NCI-H2107 treated with DMSO at 0.1 percent for 48 hours (cell line): Measurements from ENCODE around the gene RTKN2.

Source experiments
- DNase-seq: peaks from one replicate; lab custom pipeline; 2025; ENCODE audit not compliant: unreplicated experiment; lab: John Stamatoyannopoulos, UW

The RTKN2 gene

DNA sequence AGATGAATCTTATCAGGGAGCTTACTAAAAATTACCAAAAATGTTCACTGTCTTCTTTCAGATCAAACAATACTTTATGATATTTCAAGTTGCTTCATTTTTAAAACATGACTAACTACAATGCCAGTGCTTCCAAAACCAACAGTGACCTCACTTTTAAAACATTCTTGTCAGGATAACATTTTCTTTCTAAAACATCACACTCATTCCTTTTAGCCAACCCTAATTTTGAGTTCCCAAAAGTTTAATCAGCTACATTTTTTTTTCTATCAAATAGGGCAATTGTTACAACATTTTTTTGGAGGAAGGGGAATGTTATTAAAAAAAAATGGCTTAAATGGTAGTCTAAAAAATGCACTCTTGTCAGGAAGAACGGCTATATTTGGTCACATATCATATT is 37.3 kb downstream of the RTKN2 start:
- no peak for DNase-seq

DNA sequence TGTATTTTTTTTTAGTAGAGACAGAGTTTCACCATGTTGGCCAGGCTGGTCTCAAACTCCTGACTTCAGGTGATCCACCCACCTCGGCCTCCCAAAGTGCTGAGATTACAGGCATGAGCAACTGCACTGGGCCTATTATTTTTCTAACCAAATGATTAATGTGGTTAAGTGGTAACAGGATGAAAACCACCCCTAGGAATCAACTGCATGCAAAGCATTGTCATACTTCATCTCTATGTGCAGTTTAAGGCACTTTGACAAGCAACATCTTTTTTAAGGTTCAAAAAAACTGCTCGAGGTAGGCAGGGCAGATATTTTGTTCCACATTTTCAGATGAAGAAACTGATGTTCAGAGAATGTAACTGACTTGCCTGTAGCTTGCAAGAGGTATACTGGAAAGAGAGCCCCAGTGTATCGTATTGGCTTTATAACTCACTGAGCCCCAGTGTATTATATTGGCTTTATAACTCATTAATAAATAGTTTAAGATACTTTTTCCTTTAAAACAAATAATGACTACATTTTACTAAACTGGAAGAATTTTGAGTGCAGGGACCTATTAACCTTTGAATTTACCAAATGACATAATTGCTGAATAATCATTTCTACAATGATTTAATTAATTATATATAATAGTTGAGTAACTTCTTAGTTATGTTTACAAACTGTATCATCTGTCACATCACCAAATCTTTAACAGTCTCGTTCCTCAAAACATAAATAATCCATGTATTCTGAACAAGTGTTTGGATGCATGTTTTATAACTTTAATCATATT is 38.1 kb downstream of the RTKN2 start:
- no peak for DNase-seq

DNA sequence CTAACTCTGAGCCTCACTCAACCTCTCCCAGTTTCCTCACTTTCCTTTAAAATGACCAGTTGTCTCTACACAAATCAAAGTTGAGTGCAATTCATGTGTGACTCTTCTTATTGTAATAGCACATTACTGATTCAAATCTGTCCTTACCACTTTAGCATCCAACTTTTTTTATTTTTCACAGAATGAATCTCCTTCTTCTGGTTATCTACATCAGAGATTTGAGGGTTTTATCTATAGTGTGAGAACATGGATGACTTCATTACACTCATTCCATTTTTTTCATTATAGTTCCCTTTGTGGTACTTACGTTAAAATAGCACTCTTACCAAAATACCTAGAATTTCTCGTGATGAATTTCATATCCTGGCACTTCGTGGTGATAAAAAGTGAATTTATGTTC is 43.3 kb downstream of the RTKN2 start:
- no peak for DNase-seq

DNA sequence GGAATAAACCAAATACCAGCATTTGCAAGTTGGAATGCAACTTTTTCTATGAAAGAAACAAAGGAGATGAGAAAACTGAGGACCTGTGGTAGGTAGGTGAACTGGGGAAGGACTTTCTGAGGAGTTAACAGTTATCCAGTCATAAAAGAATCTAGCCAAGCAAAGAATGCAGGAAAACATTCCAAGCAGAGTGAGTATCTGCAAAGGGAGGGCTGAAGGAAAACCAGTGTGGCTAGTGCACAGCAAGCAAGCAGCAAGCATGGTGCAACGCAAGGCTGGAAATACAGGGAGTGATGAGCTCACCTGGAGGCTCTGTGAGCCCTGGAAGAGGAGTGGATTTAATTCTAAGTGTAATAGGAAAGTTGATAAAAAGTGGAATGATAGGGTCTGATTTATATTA is 44.0 kb downstream of the RTKN2 start:
- DNase-seq = no peak

DNA sequence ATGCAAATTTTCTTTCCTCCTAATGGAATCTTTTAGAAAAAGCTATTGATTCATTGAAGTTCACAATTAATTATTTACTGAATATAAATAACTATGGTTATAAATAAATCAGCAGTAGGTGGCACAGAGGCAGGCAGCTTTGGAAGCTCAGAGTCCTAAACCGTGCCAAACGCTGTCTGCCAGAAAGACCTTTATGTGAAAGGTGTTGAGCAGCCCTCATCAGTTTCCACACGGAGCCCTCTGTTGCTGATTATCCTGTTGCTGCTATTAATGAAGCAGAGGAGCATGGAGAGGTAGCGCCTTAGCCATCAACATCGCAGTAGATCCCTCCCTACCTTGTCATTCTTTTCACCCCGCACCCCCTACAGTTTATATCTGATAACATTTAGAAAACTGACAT is 51.0 kb downstream of the RTKN2 start:
- no peak for DNase-seq

DNA sequence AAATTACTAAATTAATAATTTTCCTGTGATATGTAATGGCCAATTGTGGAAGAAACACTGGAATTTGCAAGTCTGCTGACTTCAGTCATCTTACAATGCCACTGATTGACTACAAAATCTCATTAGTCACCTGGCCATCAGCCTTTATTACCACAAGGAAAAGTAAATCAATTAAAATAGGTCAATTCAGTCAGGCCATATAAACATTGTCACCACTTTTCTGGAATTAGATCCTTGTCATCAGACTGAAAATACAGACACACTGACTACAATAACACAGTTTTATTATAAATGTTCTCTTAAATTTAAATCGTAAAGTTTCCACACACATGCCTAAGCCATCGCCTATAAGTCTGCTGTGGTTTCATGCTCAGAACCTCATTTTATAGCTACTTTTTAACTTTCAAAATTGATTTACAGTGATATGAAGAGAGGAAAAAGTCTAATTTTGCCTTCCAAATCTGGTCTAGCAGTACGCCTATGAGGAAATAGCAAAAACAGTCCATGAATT is 54.2 kb downstream of the RTKN2 start:
- DNase-seq = no peak

DNA sequence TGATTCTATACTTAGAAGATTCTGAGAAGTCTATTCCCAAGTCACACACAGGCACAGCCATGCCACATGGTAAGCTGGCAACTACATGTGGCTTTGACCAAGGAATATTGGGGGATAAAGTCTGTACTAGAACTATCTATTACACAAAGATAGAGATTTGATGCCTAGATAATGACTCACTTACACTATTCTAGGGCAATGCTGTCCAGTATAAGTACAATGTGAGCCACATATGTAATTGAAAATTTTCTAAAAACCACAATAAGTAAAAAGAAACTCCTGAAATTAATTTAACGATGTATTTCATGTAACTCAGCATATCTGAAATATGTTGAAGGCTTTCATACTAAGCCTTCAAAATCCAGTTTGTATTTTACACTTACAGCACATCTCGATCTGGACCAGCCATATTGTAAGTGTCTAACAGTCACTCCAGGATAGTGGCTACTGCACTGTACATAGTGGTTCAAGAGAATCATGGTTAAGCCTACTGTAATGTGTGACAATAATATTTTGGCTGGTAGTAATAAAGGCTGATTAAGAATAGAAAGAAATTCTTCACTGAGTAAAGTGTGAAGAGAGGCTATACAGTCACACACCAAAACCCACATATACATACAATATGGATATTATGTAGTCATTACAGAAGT is 62.8 kb downstream of the RTKN2 start:
- DNase-seq = no peak

DNA sequence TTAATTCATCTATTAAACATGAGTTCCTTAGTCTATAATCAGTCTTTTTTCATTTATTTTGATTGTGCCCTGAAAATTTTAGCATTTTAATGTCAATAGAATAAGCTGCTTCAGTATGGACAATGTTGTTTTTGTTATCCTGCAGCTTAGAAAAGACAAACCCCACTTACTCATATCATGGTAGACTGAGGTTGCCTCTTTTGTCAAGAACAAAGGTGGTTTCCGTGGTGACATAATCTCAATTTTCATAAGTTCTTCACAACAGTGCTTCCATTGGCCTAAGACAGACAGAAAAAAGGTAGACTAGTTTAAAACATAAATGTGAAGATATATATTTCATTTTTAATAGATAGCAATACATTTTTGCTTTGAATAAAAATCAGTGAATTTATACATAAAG is 69.1 kb downstream of the RTKN2 start:
- DNase-seq = no peak

DNA sequence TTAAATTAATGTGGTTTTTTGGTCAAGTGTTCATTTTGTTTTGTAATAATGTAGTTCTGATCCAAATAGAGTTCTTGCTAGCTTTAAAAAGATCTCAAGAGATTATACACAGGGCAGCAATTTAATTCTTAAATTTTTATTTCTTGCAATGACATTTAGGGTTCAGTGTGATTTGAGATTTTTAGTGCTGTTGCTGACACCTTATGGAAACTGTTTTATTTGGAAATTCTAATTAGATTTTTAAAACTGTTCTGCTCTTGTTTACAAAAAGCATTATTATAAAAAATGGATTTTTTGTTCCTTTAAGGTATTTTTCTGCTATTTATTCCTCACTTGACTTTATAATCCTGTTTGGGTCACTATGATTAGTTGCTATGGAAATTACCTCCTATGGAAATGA is 72.1 kb downstream of the RTKN2 start:
- no peak for DNase-seq

DNA sequence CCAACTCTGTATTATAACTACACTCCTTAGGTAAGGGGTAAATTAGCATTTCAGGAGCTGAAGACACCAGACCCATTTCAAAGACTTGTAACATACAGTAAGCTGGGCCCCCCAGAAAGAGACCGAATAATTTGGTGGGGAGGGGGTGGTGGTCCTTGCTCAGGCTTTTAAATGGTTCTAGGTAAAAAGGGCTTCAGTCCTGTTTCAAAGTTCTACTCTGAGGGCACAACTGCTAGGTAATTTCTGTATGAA is 73.0 kb downstream of the RTKN2 start:
- DNase-seq = no peak

DNA sequence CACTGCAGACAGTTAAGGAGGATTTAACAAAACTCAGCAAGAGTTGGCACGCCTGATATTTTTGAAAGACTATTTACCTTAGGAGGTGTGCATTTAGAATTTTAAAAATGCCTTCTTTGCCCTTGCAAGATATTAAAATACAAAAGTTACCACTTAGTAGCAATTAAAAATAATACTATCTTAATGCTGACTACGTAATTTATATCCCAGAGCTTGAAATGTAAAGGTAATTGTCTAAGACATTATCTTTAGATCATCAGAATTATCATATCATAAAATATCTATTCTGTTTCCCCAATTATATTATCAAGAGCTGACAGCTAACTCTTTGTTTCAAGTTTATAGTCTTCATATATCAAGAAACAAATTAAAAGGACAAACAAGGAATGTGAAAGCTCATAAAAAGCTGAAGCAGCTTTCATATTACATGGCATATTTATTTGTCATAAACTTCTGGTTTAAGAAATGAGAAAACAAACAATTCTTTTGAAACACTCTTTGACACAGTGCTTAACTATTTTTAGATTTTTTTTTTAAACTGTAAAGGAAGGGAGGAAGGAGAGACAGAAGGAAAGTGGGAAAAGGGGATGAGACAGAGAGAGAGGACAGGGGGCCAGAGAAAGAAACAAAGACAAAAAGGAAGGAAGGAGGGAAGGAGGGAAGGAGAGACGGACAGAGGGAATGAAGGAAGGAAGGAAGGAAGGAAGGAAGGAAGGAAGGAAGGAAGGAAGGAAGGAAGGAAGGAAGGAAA is 73.5 kb downstream of the RTKN2 start:
- DNase-seq = no peak

DNA sequence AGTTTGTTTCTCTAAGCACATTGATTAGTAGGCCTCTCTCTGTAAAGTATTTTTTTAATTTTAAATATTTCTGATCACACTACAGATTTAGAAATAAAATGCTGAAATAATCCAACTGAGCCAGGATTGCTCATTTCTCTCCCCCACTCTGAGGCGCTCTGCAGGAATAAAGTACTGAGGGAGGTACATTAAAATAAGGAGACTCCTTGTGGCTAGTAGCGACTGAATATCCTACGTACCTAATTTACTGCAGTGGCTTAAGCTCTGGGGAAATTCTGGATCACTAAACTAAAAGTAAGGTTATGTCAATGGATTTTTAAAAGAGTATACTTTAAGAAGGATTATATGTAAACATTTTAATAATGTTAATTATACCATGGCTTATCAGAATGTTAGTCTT is 75.2 kb downstream of the RTKN2 start:
- DNase-seq = no peak

DNA sequence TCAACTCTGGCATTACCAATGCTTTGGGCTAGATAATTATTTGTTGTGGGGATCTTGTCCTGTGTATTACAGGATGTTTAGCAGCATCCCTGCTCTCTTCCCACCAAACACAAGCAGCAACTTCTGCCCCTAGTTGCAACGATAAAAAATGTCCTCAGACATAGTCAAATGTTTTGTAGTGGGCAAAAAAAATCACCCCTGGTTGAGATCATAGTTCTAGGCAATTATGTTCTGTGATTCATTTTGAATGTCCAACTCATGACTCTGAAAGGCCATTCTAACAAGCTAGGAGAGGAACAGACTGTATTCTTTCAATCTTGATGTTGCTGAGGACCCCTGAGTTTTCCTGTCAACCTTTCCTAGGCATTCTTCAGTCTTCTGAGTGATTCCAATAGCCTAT is 79.5 kb downstream of the RTKN2 start:
- DNase-seq = no peak

DNA sequence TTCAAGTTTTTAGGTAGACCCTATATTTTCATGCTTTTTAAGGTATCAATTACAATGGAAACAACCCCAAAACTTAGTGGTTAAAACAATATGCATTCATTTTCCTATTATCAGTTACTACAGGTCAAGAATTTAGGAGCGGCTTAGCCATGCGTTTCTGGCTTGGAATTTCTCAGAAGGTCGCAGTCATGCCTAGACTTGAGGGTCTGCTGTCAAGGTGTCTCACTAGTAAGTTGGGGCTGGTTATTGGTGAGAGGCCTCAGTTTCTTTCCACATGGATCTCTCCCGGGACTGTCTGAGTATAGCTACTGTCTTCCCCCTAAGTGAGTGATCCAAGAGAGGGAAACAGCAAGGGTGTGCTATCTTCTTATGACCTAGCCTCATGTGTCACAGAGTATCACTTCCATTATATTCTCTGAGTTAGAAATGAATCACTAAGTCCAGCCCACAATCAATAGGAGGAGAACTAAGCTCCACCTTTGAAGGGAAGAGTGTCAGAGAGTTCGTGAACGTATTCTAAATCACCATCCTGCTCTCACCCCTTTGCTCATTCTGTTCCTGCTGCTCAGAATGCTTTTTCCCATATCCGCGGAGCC is 80.5 kb downstream of the RTKN2 start:
- no peak for DNase-seq

DNA sequence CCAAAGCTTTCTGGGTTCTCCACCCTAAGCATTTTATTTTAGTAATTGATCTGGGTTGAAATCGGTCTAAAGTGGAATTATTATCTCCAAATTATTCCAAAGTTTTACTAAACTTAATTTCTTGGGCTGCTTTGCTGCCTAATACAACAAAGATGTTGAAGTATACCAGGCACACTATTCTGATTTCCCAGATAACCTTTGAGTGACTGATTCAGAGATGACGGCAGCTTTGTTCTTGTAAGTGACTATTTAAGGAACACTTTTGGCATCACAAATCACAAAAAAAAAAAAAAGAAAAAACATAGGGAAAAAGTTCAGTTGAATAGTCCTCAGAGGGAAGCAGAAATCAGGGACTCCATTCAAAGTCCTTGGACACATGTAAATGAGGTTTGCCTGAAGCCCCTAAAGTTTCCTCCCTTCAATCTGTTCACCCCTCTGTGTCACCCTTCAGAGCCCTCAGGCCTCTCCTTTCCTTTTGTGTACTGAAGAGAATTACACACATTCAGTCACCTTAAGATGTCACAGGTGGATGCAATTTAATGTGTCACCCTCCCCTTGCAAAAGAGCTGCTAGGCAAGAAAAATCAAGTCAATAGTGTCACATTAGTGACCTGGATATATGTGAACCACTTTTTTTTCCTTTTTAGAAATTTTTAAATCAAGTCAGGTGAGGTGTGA is 81.5 kb downstream of the RTKN2 start:
- DNase-seq = no peak

DNA sequence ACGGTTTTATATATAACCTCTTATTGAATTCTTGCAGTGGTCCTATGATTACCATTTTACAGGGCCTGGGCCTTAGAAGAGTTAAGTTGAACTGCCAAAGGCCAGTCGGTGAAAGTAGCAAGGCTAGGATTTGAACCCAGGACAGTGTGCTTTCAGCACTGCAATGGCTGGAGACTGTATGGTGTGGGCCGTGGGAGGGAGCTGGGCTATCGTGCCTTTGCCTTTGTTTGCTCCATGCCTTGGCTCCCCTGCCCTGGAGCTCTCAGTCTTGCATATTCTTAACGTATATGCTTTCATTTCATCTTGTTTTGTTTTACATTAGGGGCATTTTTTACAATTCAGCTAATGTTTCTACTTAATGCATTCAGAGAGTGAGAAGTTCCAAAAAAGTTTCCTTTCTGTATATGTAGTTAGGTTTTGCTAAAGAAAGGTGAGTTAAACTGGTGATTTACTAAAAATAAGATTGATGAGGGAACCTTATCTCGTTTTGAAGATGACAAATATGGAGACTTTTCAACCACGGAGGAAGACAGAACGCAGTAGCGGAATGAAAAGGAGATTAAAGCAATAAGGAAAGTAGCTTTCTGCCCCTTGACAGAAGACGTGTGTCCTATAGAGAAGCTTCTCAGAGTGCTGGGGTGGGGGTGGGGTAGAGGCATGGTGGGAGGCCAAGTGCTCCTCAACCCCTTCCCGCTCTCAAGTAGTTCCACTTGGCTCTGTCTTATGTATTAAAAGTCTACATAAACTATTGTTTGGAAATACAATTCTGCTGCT is 82.5 kb downstream of the RTKN2 start:
- no peak for DNase-seq

DNA sequence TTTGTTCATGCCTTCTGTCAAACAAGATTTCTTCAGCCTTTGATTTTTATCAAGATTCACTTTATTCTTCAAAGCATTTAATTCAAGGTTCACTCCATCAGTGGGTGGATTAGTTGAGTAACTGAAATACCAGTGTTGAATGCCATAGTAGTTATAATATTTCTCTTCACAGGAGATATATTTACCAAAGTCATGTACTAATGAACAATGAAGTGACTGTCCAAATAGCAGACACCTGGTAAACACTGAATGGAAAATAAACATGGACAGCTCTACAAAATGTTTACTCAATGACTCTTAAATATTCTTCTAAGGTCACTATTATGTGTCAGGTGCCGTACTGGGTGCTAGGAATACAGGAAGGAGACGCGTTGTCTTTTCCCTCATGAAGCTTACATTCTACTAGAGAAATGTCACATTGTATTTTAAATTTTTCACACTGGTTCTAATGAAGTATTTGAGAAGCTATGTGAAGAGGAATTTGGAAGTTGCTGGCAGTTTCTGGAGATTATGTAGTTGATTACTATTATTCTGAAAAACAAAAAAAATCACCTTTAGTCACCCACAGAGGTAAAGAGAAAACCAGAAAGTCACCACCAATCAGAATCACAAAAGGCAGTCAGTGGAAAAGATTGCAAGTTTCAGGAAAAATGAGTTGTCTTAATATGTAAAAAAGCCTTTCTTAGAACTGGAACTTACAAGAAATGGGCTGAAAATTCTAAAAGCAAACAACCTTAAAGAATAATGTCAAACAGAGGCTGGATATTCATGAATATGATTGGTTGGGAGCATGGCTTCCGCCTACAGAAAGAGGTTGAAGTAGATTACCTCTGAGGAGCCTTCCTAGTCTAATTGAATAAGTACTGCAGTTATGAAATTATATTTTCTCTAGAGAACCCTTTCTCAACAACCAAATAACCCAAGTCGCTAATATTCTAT is 84.5 kb downstream of the RTKN2 start:
- DNase-seq = no peak

DNA sequence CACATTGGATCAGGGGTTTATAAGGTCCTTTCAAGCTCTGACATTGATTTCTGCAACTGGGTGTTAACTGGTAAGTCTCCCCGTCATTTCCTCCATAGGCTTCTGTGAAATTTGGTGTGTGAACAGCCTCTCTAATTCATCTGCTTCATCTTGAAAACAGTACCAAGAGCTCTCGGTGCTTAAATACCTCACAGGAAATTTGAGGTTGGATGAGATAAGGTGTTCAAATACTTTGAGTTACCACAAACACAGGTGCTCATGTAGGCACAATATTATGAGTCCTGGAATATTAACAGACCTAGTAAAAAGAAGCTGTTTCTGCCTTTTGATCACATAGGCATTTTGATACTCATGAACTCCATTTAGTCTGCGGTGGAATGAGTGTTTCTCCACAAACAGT is 85.2 kb downstream of the RTKN2 start:
- no peak for DNase-seq

DNA sequence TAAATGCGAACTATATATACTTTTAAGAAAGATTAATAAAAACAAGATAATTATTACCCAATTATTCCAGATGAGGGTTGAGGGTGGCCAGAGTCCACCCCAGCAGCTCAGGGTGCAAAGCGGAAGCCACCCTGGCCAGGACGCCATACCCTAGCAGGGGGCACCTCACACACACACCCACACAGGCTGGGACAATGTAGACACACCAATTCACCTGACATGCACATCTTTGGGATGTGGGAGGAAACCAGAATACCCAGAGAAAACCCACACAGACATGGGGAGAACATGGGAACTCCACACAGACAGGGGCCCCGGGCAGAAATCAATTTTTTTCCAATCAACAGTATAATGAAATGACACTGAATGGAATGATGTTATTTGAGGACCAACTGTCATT is 86.0 kb downstream of the RTKN2 start:
- DNase-seq = no peak

DNA sequence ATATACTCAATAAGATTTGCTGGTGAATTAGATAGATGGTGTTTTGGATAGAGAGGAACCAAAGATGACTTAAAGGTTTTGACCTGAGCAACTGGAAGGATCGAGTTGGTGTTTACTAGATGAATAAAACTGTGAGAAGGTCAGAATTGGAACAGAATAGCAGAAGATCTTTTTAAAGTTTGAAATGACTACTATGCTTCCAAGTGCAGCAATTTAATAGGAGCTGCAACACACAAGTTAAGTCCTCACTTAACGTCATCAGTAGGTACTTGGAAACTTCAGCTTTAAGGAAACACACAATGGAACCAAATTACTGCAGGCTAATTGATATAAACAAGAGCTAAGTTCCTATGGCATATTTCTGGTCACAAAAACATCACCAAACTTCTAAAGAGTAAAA is 86.5 kb downstream of the RTKN2 start:
- DNase-seq = no peak
